NCI-H345 (cell line): Measurements from ENCODE around the gene FNIP2.

Experiments used
- DNase-seq: peaks from one replicate; lab custom pipeline; 2025; lab: John Stamatoyannopoulos, UW

FNIP2 gene

GRCh38 chr4:158837527-158838141, 68.8 kb downstream of the FNIP2 start:
- no peak for DNase-seq

GRCh38 chr4:158840131-158840530, 71.3 kb downstream of the FNIP2 start:
- no peak for DNase-seq

DNA sequence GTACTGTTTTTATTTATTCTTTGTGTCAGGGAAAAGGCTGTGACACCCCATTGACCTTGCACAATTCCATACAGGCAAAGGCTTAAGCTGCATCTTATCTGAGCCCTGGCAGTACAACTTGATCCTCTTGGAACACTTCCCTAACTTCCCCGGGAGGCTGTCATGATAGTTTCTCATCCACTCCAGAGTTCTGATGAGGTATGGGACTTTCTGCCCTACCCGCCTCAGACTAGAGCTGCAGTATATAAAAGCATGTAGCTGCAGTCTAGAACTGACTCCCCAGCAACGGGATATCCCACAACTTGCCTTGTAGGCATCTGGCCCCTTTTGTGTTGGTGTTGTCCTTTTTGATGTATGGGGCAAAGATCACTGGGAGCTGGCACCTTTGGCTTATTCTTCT, 72.7 kb downstream of the FNIP2 start:
- DNase-seq = no peak

- no peak for DNase-seq
Measured at GRCh38 chr4:158845311-158846041, 76.7 kb downstream of the FNIP2 start.

DNA sequence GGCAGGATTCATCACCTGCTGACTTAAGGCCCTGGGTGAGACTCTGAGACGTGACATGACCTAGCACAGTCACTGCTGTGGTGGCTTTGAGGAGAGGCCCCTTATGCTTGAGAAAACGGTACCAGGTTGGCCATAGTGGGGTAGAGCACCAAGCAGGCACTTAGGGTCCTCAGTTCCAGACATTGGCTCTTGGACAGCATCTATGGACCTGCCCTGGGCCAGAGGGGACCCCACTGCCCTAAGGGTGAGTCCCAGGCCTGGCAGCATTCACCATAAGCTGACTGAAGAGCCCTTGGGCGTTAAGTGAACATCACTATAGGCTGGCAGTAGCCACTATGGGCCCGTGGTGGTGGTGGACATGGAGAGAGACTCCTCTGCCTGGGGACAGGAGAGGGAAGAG, 78.7 kb downstream of the FNIP2 start:
- no peak for DNase-seq

- no peak for DNase-seq
Measured at GRCh38 chr4:158849681-158850080, 80.9 kb downstream of the FNIP2 start.

DNA sequence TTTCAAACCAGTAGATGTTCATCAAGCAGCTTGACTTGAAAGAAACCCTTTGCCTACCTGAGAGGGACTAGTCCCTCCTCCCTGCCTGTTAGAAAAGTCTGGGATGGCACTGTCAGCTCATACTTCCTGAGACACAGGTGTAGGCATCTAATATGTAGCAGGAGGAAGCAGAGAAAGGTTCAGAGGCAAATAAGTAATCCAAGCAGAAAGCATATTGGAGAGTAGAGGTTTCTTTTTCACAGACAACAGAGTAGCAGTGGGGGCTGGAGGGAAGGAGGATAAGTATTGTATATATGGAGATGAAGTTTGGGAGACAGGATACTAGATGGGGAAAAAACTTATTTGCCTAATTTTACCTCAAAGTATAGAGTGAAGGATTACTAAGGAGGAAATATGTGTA, 81.5 kb downstream of the FNIP2 start:
- DNase-seq = no peak

DNA sequence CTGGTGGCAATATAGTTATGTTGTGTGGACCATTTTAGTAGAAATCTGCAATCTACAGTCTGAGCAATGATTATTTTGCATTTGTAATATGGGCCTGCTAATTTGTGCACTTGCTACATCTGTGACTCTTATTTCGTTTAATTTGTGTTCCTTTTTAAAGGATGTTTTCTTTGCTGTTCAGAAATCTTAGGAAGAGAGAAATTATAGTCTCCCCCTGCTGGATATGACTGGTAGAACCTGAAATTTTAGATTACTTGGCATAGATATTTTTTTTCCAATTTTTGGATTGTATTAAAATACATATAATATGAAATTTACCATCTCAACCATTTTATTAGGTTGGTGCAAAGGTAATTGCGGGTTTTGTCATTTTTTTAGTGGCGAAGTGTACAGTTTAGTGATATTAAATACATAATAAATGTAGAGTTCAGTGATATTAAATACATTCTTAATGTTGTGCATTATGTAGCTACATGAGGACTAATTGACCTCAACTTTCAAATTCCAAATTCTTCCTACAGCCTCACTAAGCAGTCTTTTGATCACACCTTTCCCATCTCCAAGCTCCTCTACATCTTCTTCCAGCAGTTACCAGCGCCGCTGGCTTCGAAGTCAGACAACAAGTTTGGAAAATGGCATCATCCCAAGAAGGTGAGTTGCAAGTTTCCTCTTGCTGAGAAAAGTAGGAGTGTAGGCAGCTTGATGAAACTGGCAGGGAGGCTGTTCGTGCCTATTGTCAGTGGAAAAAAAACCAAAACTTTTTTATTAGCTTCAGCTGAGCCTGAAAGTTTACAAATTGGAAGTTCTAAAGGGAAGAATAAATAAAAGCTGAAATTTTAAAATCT, 82.2 kb downstream of the FNIP2 start:
- no peak for DNase-seq

DNA sequence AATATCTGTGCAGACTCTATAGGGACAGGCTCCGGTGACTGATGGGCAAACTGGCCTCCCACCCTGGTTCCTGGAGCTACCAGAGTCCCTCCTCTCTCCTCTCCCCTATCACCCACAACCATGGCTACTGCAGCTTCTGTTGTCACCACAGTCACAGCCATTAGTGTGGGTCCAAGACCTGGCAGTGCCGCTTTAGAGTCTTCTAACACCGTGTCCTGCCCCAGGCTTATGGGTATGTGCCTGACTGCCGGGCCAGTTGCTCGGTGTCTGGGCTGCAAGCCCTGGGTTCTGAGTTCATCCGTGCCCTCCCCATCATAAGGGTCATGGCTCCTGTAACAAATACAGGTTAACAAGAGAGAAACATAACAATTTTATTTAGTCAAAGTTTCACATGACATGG, 85.4 kb downstream of the FNIP2 start:
- no peak for DNase-seq

DNA sequence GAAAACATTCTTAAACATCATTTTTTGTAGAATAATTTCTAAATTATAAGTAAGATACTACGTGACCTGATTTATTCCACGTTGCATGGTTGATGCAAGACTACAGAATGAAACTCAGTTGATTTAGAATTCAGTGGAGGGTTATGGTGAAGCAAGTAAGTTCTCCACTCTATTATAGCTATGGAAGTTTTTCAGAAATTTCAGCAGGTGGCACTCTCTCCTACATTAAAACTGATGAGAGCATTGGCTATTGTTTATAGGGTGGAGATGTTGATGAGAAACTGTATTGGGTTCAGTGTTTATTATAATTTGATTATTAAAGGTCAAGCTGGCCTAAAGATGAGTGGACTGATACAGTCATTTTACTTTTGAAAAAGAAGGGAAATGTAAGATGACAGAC, 88.0 kb downstream of the FNIP2 start:
- DNase-seq = peak; percentile 11

GRCh38 chr4:158857951-158858350, 89.1 kb downstream of the FNIP2 start:
- DNase-seq = no peak

GRCh38 chr4:158858410-158859199, 89.8 kb downstream of the FNIP2 start:
- no peak for DNase-seq

DNA sequence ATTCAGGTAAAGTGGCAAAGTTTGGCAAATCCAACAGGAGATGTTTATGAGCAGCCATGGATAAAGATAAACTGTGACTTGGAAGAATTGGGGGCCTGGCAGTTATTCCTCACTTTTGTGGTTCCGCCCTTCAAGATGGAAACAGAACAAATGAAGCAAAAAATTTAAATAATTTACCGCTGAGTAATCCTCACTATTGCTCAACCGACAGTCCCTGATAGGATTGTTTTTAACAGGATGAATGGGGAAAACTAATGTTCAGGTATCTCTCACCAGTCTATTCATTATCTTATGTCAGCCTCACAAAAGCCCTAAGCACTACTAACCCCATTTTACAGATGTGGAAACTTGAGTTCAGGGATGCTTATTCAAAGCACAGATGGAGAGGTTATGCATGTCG, 90.8 kb downstream of the FNIP2 start:
- DNase-seq = no peak

DNA sequence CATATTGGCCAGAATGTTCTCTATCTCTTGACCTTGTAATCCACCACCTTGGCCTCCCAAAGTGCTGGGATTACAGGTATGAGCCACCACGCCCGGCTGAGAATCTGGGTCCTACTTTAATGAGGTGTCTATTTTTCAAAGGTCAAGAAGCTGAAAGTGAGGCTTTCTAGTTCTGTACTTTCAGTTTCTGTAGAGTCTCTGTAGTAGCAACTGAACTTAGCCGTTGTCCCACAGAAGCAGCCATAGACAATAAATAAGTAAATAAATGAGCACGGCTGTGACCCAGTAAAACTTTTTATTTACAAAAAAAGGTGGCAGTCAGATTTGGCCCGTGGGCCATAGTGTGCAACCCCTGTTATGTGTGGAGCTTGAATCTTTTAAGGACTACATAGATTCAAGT, 92.0 kb downstream of the FNIP2 start:
- DNase-seq = no peak

DNA sequence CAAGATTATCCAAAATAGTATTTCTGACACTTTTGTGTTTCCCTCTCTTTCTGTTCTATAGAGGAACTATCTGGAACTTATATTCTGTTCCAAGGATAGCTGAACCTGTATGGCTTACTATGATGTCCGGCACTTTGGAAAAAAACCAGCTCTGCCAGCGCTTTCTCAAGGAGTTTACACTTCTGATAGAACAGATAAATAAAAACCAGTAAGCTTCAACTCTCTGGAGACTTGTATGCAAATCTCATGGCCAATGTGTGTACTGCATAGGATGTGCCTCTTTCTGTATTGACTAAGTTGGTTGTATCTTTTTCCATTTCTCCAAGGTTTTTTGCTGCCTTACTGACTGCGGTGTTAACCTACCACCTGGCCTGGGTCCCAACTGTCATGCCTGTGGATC, 92.5 kb downstream of the FNIP2 start:
- no peak for DNase-seq

DNA sequence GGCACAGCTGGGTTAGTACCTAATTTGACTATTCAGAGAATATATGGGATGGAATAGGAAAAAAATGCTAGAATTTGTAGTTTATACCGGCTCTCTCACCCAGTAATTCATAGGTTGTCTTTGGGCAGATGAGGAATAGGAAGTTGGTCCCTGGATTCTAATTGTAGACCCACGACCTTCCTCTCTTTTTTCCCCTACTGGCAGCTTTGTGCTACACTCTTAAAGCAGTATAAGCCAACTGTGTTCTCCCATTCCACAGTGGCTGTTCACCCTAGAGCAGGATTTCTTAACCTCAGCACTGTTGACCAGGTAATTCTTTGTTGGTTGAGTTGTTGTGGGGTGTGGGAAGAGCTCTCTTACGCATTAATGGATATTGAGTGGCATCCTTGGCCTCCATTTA, 92.9 kb downstream of the FNIP2 start:
- DNase-seq = no peak

DNA sequence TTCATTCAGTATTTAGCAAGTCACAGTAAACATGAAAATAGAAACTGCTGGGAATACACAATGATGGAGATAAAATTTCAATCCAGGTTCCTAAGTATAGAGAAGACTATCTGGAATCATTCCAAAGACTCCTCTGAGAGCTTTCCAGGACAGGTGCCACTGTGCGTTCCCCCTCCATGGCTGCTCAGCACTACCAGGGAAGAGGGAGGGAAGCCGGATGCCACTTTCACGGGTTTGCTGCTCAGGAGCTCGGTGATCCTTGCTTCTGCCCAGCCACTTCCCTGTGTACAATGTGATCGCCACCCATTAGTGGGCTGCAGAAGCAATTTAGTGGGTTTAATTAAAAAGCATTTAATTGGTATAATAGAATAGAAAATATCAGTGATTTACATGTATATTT, 94.5 kb downstream of the FNIP2 start:
- peak; percentile 74 for DNase-seq

- DNase-seq = no peak
Measured at GRCh38 chr4:158865520-158866177, 96.8 kb downstream of the FNIP2 start.

GRCh38 chr4:158869001-158869400, 100.2 kb downstream of the FNIP2 start:
- DNase-seq = no peak

GRCh38 chr4:158869761-158870160, 100.9 kb downstream of the FNIP2 start:
- DNase-seq = no peak

DNA sequence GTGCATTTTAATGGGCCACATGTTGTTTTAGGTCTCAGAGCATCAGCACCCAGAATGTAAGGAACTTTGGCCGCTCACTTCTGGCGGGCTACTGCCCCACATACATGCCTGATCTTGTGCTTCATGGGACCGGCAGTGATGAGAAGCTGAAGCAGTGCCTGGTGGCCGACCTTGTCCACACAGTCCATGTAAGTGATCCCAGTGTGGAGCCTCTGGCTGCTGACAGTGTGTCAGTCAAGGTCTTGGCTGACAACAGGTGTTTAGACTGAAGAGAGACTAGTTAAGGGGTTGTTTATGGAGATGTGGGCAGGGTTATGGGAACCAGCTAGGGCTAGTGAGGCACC, 101.4 kb downstream of the FNIP2 start:
- DNase-seq = no peak
